Measurements from ENCODE around the gene MAST4.
A peak's percentile ranks its signal among the peaks of the same experiment; 100 is the strongest.

The MAST4 gene

GRCh38 chr5:67012171-67012570 lies 416.0 kb downstream of the MAST4 start:
- H3K4me3 ChIP-seq (ENCODE audit: low read length): peak overlapping the region; percentile 39
- peak; percentile 95 for DNase-seq (ENCODE audit: low read depth)
- TF ChIP-seq CTCF (IDR thresholded peaks at IDR 0.05; ENCODE audit: insufficient read depth, low read depth, low read length, missing control alignments): no peak

- TF ChIP-seq CTCF (IDR thresholded peaks at IDR 0.05; ENCODE audit: insufficient read depth, low read depth, low read length, missing control alignments): no peak
- DNase-seq (ENCODE audit: low read depth): no peak
- no peak overlapping the region for H3K4me3 ChIP-seq (ENCODE audit: low read length)
Measured at GRCh38 chr5:67013719-67014118, 417.5 kb downstream of the MAST4 start.

GRCh38 chr5:67014191-67014590 lies 418.0 kb downstream of the MAST4 start:
- no peak overlapping the region for H3K4me3 ChIP-seq (ENCODE audit: low read length)
- no peak for TF ChIP-seq CTCF (IDR thresholded peaks at IDR 0.05; ENCODE audit: insufficient read depth, low read depth, low read length, missing control alignments)
- no peak for DNase-seq (ENCODE audit: low read depth)

GRCh38 chr5:67014957-67015400 lies 418.8 kb downstream of the MAST4 start:
- H3K4me3 ChIP-seq (ENCODE audit: low read length): peak overlapping the region; percentile 70
- DNase-seq (ENCODE audit: low read depth): peak; percentile 60
- TF ChIP-seq CTCF (IDR thresholded peaks at IDR 0.05; ENCODE audit: insufficient read depth, low read depth, low read length, missing control alignments): no peak

- no peak for TF ChIP-seq CTCF (IDR thresholded peaks at IDR 0.05; ENCODE audit: insufficient read depth, low read depth, low read length, missing control alignments)
- H3K4me3 ChIP-seq (ENCODE audit: low read length): peak overlapping the region; percentile 70
Measured at GRCh38 chr5:67015541-67016191, 419.5 kb downstream of the MAST4 start.

GRCh38 chr5:67019065-67019845 lies 423.1 kb downstream of the MAST4 start:
- DNase-seq (ENCODE audit: low read depth): no peak
- H3K4me3 ChIP-seq (ENCODE audit: low read length): no peak overlapping the region
- TF ChIP-seq CTCF (IDR thresholded peaks at IDR 0.05; ENCODE audit: insufficient read depth, low read depth, low read length, missing control alignments): no peak

More at GRCh38 chr5:67015541-67016191, 419.5 kb downstream of the MAST4 start:
- DNase-seq (ENCODE audit: low read depth): peak; percentile 73

Data from epithelial cell of esophagus (primary cell).